ENCODE results near the gene TBC1D19.
"Not testable (repeated sequence)": the region's sequence is repeated elsewhere in the genome, so short reads cannot be mapped to it uniquely, and the experiment has no call there.

TBC1D19 gene

GRCh38 chr4:26601204-26601603 is 17.3 kb downstream of the TBC1D19 start:
- no peak for DNase-seq

- DNase-seq: peak; percentile 14
Observed at GRCh38 chr4:26607776-26608175, 23.9 kb downstream of the TBC1D19 start.

GRCh38 chr4:26609391-26609790 is 25.5 kb downstream of the TBC1D19 start:
- DNase-seq: peak; percentile 52

DNA sequence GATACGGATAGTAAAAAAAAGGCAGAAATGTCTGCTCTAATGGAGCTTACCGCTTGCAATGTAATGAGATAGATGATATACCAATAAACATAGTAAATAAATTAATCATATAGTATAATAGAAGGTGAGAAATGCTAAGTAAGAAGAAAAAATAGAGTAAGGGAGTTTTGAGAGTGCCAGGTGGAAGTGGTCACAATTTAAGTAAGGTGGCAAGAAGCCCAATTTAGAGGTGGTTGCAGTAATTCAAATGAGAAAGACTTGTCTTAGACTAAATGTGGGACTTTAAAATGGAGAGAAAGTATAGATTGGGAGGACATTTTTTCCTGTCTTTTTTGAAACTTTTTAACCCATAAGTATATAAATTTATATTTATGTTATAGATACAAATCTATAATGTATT is 26.0 kb downstream of the TBC1D19 start:
- no peak for DNase-seq

DNA sequence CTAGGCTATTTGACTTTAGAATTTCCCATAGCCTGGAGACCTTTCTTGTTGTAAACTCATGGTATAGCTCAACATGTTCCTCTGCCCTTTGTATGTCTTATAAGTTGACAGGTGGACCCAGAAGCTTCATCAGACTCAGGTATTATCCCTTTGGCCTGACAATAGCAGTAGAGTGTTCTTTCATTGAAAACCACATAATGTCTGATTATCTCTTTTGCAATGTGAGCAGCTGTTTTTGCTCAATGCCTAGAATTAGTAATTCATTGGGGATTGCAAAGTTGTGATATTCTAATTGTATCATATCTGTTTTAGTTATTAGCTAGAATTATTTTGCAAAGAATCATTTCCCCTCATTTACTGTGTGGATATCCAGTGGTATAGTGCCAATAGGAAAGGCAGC is 27.5 kb downstream of the TBC1D19 start:
- no peak for DNase-seq

DNA sequence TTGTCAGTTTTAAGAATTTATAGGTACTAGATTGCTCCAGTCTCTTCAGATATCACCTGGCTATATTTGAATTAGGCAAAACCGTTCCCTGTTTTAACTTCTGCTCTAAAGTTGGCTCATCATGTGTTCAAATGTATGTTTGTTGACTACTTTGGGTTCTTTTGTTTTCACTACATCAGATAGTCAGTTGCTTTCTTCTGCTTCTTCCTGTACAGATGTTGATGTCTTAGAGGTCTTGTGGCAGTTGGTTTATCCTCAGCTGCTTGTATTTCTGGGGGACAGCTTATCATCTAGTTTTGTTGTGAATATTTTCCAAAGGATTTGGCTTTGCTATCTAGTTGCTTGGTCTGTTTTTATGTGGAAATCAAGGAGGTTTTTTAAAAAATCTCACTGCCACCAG is 28.0 kb downstream of the TBC1D19 start:
- peak; percentile 10 for DNase-seq

DNA sequence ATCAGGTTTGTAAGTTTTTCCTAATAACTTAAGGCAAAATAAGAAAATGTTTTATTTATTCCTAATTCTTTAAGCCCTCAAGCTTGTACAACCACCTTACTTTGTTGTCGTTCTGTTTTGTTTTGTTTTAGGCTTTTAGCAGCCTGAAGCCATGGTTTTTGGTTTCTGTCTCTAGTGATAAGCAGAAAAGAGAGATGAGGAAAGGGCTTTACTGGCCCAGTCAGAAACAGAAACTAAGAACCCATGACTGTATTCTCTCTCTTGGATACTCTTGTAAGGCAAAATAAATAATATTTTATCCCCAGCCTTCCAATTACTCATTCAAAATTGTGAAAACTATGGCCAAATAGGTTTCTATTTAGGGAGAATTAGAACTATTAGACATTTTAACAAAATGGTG is 29.4 kb downstream of the TBC1D19 start:
- peak; percentile 35 for DNase-seq

DNA sequence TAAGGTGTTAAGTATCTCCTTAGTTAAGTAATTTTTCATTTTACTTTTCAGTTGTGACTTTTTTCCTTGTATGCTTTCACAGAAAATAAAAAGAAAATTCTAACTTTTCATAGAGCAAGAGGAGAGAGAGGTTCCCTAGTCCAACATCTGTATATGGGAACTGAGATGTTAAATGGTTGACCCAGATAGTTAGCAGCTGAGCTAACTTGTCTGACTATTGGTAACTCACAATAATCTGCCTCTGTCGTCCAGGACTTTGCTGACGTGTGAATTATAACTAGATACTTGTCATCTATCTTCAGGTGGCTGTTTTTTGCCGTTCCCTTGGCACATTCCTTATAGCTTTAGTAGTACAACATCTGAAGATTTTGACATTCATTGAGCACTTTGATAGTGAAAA is 29.9 kb downstream of the TBC1D19 start:
- no peak for DNase-seq

DNA sequence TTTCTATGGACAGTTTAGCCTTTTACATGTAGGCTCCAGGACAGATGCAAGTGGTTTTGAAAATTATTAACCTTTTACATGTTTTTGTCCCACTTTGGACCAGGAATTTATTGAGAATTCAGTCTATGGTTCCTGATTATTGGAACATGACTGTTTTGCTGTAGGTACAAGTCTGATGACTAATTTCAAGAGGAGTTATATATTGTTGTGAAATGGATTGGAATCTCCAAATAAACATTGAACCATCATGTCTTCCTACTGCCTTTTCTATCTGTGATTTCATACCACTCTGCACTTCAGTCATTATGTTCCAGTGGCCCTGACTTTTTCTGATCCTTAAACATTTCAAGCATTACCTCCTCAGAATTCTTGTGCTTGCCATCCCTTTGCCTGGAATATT is 35.9 kb downstream of the TBC1D19 start:
- no peak for DNase-seq

GRCh38 chr4:26621366-26621765 is 37.5 kb downstream of the TBC1D19 start:
- no peak for DNase-seq

GRCh38 chr4:26622913-26623312 is 39.0 kb downstream of the TBC1D19 start:
- peak; percentile 4 for DNase-seq

DNA sequence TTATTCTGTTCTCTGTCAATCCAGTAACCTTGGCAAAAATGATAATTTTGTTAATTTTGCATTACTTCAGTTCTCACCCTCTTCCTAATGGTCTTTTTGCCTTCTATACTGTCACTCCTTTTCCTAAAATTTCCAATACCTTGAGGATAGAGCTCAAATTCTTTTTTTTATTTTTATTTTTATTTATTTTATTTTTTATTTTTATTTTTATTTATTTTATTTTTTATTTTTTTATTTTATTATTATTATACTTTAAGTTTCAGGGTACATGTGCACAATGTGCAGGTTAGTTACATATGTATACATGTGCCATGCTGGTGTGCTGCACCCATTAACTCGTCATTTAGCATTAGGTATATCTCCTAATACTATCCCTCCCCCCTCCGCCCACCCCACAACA is 42.8 kb downstream of the TBC1D19 start:
- DNase-seq: not testable (repeated sequence)

DNA sequence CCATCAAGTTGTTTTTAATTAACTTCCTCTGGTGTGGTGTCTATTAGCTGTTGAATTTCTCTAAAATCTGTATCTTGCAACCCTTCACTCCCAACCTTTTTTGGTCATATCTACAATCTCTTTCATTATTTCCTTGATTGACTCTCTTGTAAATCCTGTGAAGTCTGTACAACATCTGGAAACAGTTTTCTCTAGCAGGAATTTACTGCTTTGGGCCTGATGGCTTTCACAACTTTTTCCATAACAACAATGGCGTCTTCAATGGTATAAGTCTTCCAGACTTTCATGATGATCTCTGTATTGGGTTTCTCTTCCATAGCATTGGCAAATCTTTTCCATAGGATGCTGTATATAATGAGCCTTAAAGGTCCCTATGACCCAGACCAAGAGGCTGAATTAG is 49.0 kb downstream of the TBC1D19 start:
- no peak for DNase-seq

- DNase-seq: no peak
Observed at GRCh38 chr4:26634237-26634636, 50.4 kb downstream of the TBC1D19 start.

DNA sequence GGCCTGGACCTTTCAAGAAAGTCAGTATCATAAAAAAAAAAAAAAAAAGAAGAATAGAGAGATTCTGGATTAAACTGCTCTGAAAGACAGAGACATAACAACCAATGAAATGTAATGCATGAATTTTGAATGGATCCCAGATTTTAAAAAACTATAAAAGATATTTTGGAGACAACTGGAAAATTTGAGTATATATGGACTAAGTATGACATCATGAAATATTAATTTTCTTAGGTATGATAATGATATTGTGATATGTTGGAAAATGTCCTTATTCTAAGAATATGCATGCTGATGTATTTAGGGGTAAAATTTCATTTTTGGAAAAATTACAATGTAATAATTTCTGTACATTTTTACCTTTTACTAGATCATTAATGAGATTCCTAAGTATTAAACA is 52.6 kb downstream of the TBC1D19 start:
- no peak for DNase-seq

DNA sequence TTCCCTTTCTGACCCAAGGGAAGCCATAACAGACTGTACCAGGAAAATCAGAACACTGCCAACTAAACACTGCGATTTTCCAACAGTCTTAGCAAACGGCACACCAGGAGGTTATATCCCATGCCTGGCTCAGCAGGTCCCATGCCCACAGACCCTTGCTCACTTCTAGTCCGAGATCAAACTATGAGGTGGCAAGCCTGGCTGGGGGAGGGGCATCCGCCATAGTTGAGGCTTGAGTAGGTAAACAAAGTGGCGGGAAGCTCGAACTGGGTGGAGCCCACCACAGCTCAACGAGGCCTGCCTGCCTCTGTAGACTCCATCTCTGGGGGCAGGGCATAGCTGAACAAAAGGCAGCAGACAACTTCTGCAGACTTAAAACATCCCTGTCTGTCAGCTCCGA is 56.8 kb downstream of the TBC1D19 start:
- DNase-seq: not testable (repeated sequence)

- no peak for DNase-seq
Observed at GRCh38 chr4:26647523-26648224, 63.8 kb downstream of the TBC1D19 start.

GRCh38 chr4:26648260-26648659 is 64.4 kb downstream of the TBC1D19 start:
- no peak for DNase-seq

DNA sequence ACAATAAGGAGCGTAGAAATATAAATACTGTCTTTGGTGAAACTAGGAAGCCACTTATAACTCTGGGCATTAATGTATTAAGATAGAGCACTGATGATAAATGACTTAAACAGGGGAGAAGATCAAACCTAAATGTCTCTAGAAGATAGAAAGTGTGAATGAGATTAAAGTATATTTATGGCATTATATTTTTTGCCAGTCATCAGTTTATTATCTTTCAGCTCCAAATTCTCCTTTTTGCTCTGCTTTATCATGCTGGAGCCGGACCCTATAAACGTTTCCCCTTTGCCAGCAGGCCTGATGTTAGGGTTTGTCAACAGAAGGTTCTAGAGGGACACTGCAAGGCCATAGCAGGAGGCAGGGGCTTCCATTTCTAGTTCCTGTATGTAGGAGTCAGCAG is 76.4 kb downstream of the TBC1D19 start:
- DNase-seq: no peak

DNA sequence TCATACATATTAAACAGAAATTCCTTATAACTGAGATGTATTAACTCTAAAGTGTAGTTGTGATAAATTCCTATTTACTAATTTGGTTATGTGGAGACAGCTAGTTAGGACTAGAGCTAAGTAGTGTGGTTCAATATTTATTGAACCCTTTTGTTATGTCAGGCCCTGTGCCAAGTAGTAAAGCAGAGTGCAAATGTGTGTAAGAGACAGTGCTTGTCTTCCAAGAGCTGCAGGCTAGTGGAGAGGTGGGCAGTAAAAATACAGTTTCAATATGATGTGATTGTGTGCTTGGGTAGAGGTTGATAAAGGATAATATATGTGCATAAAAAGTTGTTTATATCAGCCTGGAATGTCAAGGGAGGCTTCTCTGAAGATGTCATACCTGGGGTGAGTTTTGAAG is 80.0 kb downstream of the TBC1D19 start:
- DNase-seq: no peak

DNA sequence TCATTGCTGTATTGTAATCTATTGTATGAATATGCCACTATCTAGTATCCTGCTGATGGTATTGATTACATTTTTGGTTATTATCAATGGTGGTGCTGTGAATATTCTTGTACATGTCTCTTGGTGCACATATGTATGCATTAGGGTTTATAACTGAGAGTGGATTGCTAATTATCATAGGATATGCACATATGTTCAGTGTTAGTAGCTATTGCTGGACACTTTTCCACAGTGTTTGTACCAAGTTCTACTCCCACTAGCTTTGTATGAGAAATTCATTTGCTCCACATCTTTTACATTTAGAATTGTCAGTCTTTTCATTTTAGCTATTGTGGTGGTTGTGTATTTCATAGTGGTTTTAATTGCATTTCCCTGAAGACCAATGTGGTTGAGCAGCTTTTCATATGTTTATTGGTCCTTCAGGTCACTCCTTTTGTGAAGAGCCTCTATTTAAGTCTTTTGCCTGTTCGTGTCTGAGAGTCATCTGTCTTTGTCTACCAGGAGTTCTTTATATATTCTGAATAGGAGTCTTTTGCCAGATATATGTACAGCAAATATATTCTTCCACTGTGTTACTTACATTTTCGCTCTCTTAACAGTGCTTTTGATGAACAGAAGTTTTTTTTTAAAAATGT is 87.1 kb downstream of the TBC1D19 start:
- DNase-seq: no peak

GRCh38 chr4:26679040-26679695 is 95.3 kb downstream of the TBC1D19 start:
- DNase-seq: not testable (repeated sequence)

DNA sequence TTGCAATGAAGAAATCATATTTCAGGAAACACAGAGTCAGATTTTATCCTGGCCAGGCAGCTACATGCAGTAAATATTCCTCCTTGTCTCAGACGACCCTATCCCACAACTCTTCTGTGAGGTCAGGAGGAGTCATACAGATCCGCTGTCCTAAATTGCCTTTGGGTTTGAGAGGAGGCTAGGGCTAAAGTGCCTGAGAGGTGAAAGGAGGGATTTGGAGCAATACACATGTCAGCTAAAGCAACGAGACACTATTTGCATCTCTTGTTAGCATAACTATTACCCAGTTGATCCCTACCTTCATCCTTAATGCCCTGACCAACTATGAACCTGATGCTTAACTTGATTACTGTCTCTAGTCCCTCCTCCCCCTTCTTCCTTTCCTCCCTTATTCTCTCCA is 98.6 kb downstream of the TBC1D19 start:
- DNase-seq: no peak

GRCh38 chr4:26685250-26685649 is 101.4 kb downstream of the TBC1D19 start:
- DNase-seq: no peak
